ENCODE data around the gene FBXO2.

DNA sequence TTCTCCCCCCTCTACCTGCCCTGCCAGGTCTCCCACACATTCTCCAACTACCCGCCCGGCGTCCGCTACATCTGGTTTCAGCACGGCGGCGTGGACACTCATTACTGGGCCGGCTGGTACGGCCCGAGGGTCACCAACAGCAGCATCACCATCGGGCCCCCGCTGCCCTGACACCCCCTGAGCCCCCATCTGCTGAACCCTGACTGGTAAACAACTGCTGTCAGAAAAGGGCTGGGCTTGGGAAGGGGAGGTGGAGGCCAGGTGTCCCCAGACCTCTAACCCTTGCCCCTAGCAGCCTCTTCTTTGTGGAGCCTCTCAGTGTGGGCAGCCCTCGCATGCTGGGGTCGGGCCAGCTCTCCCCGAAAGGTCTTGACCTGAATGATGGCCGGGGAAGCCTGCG lies 6.9 kb upstream of the FBXO2 start:
- TF ChIP-seq EZH2 (IDR thresholded peaks at IDR 0.05) (no peak), POLR2AphosphoS5 (IDR thresholded peaks at IDR 0.05; ENCODE audit: borderline replicate concordance, low read depth, low read length) (no peak), FOXP2 (optimal IDR thresholded peaks at IDR 0.05; ENCODE audit: control extremely low read depth, extremely low read length, insufficient read depth) (no peak)
